Uterus (tissue), 2 donors: ENCODE measurements around the gene OR2L2.

ENCODE experiments used
- CTCF ChIP-seq, 4 experiments: fragments of 200-600 bp in 2 of 4; fragments of 450-650 bp in 2 of 4; sonication (generic) in 2 of 4; IDR thresholded peaks; one replicate each; pipeline ENCODE4 v1.5.1; 2016 to 2019; ENCODE audit warnings: antibody characterized with exemption in 4 of 4, mild to moderate bottlenecking in 2 of 4, moderate library complexity in 1 of 4
- POLR2A ChIP-seq, 2 donors: fragments of 450-650 bp; IDR thresholded peaks; one replicate each; pipeline ENCODE4 v1.6.1; 2016; ENCODE audit warnings: antibody characterized with exemption in 2 of 2, mild to moderate bottlenecking in 1 of 2, moderate library complexity in 1 of 2

GRCh38 chr1:248015803-248016202 is 14.1 kb upstream of the OR2L2 start:
- TF ChIP-seq CTCF (IDR thresholded peaks at IDR 0.05) (no peak), POLR2A (IDR thresholded peaks at IDR 0.05) (no peak)
